NT2/D1 (cell line): ENCODE measurements around the gene SLC4A1.

Source experiments
- SUZ12 ChIP-seq: IDR thresholded peaks from 2 replicates; pipeline ENCODE4 v1.6.1; 2011; ENCODE audit not compliant: insufficient read length, insufficient read depth; ENCODE audit errors: extremely low read depth
- YY1 ChIP-seq: IDR thresholded peaks from 2 replicates; pipeline ENCODE4 v1.6.1; 2011; ENCODE audit not compliant: insufficient read length, insufficient read depth
- ZNF274 ChIP-seq: IDR thresholded peaks from 2 replicates; pipeline ENCODE4 v1.6.1; 2011; ENCODE audit warnings: mild to moderate bottlenecking, low read depth, low read length

DNA sequence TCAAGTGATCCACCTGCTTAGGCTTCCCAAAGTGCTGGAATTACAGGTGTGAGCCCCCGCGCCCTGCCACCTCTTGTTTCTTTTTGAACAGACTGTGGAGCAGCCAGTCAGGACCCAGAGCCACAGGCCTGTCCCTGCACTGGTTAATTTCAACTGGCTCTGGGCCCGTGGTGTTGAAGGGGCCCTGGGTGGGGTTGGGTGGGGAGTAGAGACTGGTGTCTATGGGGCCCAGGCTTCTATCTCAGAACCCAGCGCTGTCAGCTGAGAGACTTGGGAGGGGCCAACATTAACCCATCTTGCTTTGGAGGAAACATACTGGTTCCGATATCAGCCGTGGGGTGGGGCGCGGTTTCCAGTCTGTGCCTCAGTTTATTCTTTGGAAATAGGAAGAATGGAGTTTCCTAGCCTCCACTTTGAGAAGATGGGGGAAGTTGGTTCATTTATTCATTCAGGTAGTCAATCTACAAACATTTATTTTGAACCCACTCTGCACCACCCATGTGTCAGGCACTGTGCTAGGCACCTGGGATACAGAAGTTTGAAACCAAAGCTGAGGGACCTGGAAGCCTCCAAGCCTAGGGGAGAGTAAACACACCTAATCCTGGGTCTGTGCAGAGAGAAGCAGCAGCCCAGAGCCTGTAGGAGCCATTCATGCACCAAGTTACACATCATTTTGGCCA lies 15.5 kb upstream of the SLC4A1 start:
- TF ChIP-seq ZNF274 (no peak), SUZ12 (no peak), YY1 (no peak)
